WTC11 (cell line): ENCODE results near the gene CISTR. TPM values are rescaled to one million over a fixed set of nuclear protein-coding genes. Genes with fewer than 3 reads are reported as not detected.
A peak's percentile ranks its signal among the peaks of the same experiment; 100 is the strongest.

Source experiments
- ATAC-seq: fragments of 200-7000 bp; cut with Tn5 transposase; 2 replicates; pipeline ENCODE4 v1.10.0; 2021; ENCODE audit warnings: mild to moderate bottlenecking, moderate library complexity
- CTCF ChIA-PET: fragments of 300-600 bp; sonication (Branson Sonifier 250); formaldehyde crosslinking; loops from one replicate; lab custom pipeline; 2021; ENCODE audit warnings: antibody characterized with exemption; lab: Charles Lee
- POLR2A ChIA-PET: fragments of 350-600 bp; sonication (Branson Sonifier 250); formaldehyde crosslinking; loops from one replicate; lab custom pipeline; 2021; ENCODE audit warnings: antibody characterized with exemption; lab: Charles Lee
- DNase-seq: peaks from one replicate; pipeline ENCODE4 v3.0.0; 2021; ENCODE audit warnings: low spot score
- H3K27ac Mint-ChIP-seq: 2 replicates; pipeline ENCODE4 v1.8.0; 2021; ENCODE audit warnings: mixed read lengths
- H3K27me3 Mint-ChIP-seq: 2 replicates; pipeline ENCODE4 v1.8.0; 2021; ENCODE audit warnings: low read depth, mild to moderate bottlenecking, moderate library complexity, mixed read lengths
- H3K36me3 Mint-ChIP-seq: 2 replicates; pipeline ENCODE4 v1.8.0; 2021; ENCODE audit warnings: mixed read lengths
- H3K4me1 Mint-ChIP-seq: 2 replicates; pipeline ENCODE4 v1.8.0; 2022; ENCODE audit warnings: mixed read lengths
- H3K4me3 Mint-ChIP-seq: 2 replicates; pipeline ENCODE4 v1.8.0; 2021; ENCODE audit warnings: mild to moderate bottlenecking, moderate library complexity, mixed read lengths
- H3K9me3 Mint-ChIP-seq: 2 replicates; pipeline ENCODE4 v1.8.0; 2021; ENCODE audit warnings: mixed read lengths
- MXD4 ChIP-seq: fragments of 250-450 bp; sonication (Bioruptor Pico); IDR thresholded peaks from 2 replicates; pipeline ENCODE4 v1.8.0; 2021; ENCODE audit warnings: mild to moderate bottlenecking, moderate library complexity, borderline replicate concordance
- NFE2L1 ChIP-seq: sonication (generic); formaldehyde crosslinking; IDR thresholded peaks from 2 replicates; pipeline ENCODE4 v1.8.1; 2023; ENCODE audit warnings: missing genetic modification reagents
- PRRX2 ChIP-seq: fragments of 250-450 bp; sonication (Bioruptor Pico); IDR thresholded peaks from 2 replicates; pipeline ENCODE4 v1.8.0; 2021; ENCODE audit warnings: mild to moderate bottlenecking
- SP1 ChIP-seq: sonication (generic); formaldehyde crosslinking; conservative IDR thresholded peaks from 2 replicates; pipeline ENCODE4 v1.8.1; 2022; ENCODE audit warnings: missing genetic modification reagents
- ZBTB21 ChIP-seq: sonication (generic); formaldehyde crosslinking; IDR thresholded peaks from 2 replicates; pipeline ENCODE4 v1.8.1; 2023; ENCODE audit warnings: mild to moderate bottlenecking, missing genetic modification reagents, borderline replicate concordance
- ZNF138 ChIP-seq: sonication (generic); formaldehyde crosslinking; conservative IDR thresholded peaks from 2 replicates; pipeline ENCODE4 v1.8.1; 2022; ENCODE audit warnings: mild to moderate bottlenecking, moderate library complexity, missing genetic modification reagents
- total RNA-seq: library from RNA; stranded (reverse); gene quantifications from 3 replicates; pipeline ENCODE4 v1.2.3, GENCODE V29; 2021
- TF ChIP-seq, protein P1 (sequence below): sonication (generic); formaldehyde crosslinking; IDR thresholded peaks from 2 replicates; pipeline ENCODE4 v1.8.0; 2022; ENCODE audit warnings: mild to moderate bottlenecking, missing genetic modification reagents
- TF ChIP-seq, protein P2 (sequence below): sonication (generic); formaldehyde crosslinking; IDR thresholded peaks from 2 replicates; pipeline ENCODE4 v1.8.1; 2022; ENCODE audit warnings: mild to moderate bottlenecking, missing genetic modification reagents, moderate library complexity, borderline replicate concordance

CISTR gene
- total RNA-seq, 1 experiment from 2014 or later = 0.81 TPM

DNA sequence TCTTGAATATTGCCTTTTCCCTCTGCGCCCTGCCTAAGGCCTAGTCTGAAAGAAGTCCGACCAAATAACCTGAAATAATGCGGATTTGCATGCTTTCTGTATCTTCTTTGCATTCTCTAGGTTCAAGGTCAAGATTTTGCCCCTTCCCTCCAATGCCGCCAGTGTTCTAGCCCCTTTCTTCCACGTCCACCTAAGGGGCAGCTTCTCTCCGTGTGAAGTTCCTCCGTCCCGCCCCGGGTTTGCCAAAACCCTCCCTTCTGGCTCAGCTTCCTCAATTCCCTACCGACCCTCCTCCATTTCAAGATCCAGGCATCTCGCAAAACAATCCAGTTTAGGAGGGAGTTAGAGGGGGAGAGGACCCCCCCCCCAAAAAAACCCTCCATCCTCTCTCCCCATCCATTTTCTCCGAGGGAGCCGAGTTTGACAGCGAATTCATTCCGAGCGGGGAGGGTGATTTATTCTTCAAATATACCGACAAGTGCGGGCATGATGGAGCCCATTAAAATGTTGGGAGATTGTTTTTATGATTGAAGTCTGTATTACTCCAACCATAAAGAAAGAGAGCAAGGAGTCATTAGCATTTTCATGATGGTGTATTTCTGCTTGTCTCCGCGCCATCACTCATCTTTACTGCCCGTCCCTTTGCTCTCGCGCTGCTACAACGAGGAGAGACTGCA is 55.0 kb downstream of the CISTR start:
- Mint-ChIP-seq H3K4me1 (peaks cover 38% of the 10 kb centered on the region), H3K36me3 (no peaks in the 10 kb centered on the region), H3K4me3 (peak overlapping the region; percentile 78), H3K9me3 (peaks cover under 1% of the 10 kb centered on the region; the same call in 1 of the 2 replicates), H3K27ac (peak overlapping the region; percentile 100), H3K27me3 (peaks cover 60% of the 10 kb centered on the region)
- TF ChIP-seq MXD4 (no peak), SP1 (CRISPR knock-in tag) (0 out of 2 replicates have a peak, but pooled peaks have one; percentile 36), ZBTB21 (CRISPR knock-in tag) (no peak), NFE2L1 (CRISPR knock-in tag) (peak; percentile 39; the same call in 1 of the 2 replicates), ZNF138 (no peak), PRRX2 (CRISPR knock-in tag) (no peak)
- TF ChIP-seq, protein P1, sequence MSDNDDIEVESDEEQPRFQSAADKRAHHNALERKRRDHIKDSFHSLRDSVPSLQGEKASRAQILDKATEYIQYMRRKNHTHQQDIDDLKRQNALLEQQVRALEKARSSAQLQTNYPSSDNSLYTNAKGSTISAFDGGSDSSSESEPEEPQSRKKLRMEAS (CRISPR knock-in tag) = 0 out of 2 replicates have a peak, but pooled peaks have one; percentile 1
- TF ChIP-seq, protein P2, sequence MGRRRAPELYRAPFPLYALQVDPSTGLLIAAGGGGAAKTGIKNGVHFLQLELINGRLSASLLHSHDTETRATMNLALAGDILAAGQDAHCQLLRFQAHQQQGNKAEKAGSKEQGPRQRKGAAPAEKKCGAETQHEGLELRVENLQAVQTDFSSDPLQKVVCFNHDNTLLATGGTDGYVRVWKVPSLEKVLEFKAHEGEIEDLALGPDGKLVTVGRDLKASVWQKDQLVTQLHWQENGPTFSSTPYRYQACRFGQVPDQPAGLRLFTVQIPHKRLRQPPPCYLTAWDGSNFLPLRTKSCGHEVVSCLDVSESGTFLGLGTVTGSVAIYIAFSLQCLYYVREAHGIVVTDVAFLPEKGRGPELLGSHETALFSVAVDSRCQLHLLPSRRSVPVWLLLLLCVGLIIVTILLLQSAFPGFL (CRISPR knock-in tag) = no peak
- ATAC-seq = peak; percentile 4; the same call in 1 of the 2 replicates
- POLR2A ChIA-PET = interaction anchor here (0.7 to 1.7 kb wide), 2 partner anchors 21 to 605 kb away, joined by 3 to 5 read pairs; partner anchors contain the start of gene ATP5MC2
- CTCF ChIA-PET = interaction anchor here (1.2 to 8.4 kb wide), 4 partner anchors 21 to 153 kb away, joined by 6 to 232 read pairs (median 22); partner anchors contain the start of gene ATP5MC2
- no peak for DNase-seq

Other genes starting within 250 kb of the CISTR start
- gene NPFF, start 244.5 kb downstream of the CISTR start, total RNA-seq = 0.57 to 0.80 TPM (median 0.59 TPM) in 3 replicates
- gene ATF7, start 125.6 kb downstream of the CISTR start, total RNA-seq = 16.3 to 20.3 TPM (median 19.7 TPM) in 3 replicates
- gene ATP5MC2, start 75.9 kb downstream of the CISTR start, total RNA-seq = 411 to 527 TPM (median 517 TPM) in 3 replicates
- gene CALCOCO1, start 24.5 kb downstream of the CISTR start, total RNA-seq = 21.2 to 28.2 TPM (median 27.0 TPM) in 3 replicates
- gene HOXC13, start 186.9 kb upstream of the CISTR start, total RNA-seq = 0.09 TPM in 1 of 3 replicates, not detected in the others
- gene HOXC12, start 202.9 kb upstream of the CISTR start, total RNA-seq = not detected in 3 replicates
- not detected in 3 replicates for gene HOXC11, start 221.1 kb upstream of the CISTR start, total RNA-seq
- not detected in 3 replicates for gene HOTAIR, start 223.0 kb upstream of the CISTR start, total RNA-seq
- gene HOXC10, start 233.2 kb upstream of the CISTR start, total RNA-seq = 0.09 TPM in 1 of 3 replicates, not detected in the others
- not detected in 3 replicates for gene HOXC9, start 248.2 kb upstream of the CISTR start, total RNA-seq